Uterus (tissue), 2 donors: ENCODE data around the gene MRPL55.

Experiments
- POLR2A ChIP-seq, 2 donors: fragments of 450-650 bp; IDR thresholded peaks; one replicate each; pipeline ENCODE4 v1.6.1; 2016; ENCODE audit warnings: antibody characterized with exemption in 2 of 2, mild to moderate bottlenecking in 1 of 2, moderate library complexity in 1 of 2
- TF ChIP-seq, protein P1 (sequence below), 4 experiments: fragments of 200-600 bp in 2 of 4; fragments of 450-650 bp in 2 of 4; sonication (generic) in 2 of 4; IDR thresholded peaks; one replicate each; pipeline ENCODE4 v1.5.1; 2016 to 2019; ENCODE audit warnings: antibody characterized with exemption in 4 of 4, mild to moderate bottlenecking in 2 of 4, moderate library complexity in 1 of 4

DNA sequence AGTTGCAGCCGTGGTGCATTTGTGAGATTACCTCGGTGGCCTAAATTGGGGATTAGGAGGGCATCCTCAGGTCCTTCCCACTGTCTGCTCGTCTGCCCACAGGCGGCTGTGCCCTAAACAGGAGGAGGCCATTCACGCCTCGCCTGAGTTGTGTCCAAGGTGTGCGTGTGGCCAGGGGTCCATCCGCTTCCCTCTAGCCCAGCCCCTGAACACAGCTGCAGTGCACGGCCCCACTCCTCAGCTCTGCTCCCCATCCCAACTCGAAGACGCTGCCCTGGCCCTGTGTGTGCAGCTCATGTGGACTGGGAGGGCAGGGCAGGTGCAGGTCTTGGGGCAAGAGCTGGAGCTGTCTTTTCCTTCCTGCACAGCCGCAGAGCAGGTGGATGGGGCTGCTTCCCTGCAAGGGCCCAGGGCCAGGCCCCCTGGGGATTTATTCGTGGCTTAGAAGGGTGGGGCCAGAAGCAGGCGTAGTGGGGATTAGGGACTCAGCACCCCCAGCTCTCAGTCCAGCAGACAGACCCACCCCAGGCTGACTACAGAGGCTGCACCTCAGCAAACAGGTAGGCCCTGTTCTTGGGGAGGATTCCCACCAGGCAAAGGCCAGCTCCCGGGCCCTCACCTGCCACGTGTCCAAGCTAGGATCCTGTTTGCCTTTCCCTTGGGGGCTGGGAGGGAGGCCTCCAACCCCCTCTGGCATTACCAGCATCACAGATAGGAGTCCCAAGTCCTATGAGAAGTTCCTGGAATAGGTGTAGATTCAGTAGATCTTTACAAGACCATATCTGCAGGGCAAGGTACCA lies 35.3 kb upstream of the MRPL55 start:
- TF ChIP-seq, protein P1, sequence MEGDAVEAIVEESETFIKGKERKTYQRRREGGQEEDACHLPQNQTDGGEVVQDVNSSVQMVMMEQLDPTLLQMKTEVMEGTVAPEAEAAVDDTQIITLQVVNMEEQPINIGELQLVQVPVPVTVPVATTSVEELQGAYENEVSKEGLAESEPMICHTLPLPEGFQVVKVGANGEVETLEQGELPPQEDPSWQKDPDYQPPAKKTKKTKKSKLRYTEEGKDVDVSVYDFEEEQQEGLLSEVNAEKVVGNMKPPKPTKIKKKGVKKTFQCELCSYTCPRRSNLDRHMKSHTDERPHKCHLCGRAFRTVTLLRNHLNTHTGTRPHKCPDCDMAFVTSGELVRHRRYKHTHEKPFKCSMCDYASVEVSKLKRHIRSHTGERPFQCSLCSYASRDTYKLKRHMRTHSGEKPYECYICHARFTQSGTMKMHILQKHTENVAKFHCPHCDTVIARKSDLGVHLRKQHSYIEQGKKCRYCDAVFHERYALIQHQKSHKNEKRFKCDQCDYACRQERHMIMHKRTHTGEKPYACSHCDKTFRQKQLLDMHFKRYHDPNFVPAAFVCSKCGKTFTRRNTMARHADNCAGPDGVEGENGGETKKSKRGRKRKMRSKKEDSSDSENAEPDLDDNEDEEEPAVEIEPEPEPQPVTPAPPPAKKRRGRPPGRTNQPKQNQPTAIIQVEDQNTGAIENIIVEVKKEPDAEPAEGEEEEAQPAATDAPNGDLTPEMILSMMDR (IDR thresholded peaks at IDR 0.05) = no peak
- TF ChIP-seq POLR2A (IDR thresholded peaks at IDR 0.05) = no peak
